HG03432 (cell line): ENCODE data around the gene OR2F2.

Experiments
- ATAC-seq: cut with Tn5 transposase; IDR thresholded peaks from one replicate; pipeline ENCODE4 v1.9.1; 2021; ENCODE audit warnings: mild to moderate bottlenecking, moderate library complexity; ENCODE audit not compliant: unreplicated experiment

The OR2F2 gene, protein sequence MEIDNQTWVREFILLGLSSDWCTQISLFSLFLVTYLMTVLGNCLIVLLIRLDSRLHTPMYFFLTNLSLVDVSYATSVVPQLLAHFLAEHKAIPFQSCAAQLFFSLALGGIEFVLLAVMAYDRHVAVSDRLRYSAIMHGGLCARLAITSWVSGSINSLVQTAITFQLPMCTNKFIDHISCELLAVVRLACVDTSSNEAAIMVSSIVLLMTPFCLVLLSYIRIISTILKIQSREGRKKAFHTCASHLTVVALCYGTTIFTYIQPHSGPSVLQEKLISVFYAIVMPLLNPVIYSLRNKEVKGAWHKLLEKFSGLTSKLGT

DNA sequence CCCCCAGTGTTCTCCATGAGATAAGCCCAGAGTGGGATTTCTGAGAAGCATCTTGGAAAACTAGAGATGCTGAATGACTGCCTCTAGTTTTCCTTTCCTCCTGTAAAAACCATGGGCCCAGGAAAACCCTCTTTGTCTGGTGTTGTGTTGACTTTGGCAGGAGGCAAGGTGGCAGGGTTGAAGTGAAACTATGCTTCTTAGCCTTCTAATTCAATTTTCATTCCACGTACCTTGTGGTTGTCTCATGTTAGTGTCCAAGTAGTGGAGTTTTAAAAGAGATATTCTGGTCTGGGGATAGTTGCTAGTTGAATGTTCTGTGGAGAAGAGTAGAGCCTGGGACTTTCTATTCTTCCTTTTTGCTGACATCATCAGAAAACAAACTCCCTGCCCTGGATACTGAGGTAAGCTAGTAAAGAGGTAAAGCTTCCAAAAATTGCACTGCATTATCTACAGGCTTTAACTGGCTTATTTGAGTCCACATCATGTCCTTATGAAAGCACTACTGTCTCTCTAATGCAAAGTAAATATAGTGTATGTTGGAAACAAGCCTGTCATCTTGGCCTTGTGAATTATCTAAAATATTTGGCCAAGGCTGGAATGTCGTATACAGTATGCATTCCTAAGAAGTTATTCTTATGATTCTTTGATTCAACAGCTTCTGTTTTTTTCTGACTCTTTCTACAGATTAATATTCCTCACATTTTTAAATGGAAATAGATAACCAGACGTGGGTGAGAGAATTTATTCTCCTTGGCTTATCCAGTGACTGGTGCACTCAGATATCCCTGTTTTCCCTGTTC is at the start of gene OR2F2:
Gene OR2F2, plus strand, starts transcription at position 708 of the 800 bp plus-strand sequence. Its CDS starts 0 bp downstream, at position 708.
- ATAC-seq, result no peak

DNA sequence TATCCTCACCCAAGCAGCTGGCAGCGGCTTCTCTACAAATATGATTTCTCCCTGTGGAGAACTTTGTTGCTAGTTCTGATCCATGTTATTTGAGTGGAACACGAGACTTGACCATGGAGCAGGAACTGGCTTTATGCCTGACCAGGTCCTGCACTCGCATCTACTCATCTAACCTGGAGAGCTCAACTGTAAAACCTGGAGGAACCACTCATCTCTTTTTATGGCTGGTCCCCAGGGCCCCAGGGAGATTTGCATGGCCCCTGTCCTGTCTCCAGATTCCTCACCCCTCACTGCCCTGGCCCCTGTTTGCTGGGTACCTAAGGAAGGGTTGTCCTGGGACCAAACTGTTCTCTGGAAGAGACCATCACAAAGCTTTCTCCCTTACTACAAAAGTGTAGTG is 49.1 kb upstream of the OR2F2 start:
- peak; percentile 40 for ATAC-seq

DNA sequence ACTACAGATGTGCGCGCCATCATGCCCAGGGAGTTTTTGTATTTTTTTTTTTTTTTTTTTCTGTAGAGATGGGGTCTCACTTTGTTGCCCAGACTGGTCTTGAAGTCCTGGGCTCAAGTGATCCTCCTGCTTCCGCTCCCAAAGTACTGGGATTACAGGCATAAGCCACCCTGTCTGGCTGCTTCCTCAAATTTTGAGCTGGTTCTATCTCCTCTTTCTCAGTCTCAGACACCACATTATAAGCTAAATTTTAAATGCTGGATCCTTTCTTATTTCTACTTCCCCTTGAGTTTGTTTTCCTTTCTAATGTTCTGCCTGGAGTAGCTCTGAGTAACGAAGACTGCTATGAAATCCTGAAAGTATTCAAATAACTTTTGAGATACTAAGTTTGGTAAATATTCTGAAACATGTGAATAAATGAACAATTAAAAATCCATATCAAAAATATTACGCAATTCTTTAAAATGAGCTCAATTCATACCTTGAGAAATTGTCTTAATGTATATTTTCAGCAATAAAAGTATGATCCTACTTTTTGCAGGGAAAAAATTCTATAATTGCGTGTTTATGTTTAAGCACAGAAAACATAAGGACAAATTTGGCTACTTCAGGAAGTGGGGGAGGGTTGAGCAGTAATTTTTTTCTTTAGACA is 48.1 kb upstream of the OR2F2 start:
- ATAC-seq, result no peak

DNA sequence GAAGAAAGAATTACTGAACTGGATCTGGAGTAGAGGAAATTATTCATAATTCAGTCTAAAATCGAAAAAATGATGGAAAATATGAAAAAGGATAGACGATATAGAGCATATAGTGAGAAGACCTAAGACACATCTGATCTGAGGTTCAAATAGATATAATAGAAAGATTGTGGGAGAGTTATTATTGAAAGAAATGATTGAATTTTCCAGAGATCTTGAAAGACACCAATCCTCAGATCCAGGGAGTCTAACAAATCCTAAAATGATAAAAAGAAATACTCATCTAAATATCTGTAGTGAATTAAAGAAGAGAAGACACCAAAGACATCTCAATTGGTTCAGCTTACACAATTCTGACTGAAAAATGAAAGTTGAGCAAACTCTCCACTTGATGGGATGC is 46.0 kb upstream of the OR2F2 start:
- no peak for ATAC-seq

DNA sequence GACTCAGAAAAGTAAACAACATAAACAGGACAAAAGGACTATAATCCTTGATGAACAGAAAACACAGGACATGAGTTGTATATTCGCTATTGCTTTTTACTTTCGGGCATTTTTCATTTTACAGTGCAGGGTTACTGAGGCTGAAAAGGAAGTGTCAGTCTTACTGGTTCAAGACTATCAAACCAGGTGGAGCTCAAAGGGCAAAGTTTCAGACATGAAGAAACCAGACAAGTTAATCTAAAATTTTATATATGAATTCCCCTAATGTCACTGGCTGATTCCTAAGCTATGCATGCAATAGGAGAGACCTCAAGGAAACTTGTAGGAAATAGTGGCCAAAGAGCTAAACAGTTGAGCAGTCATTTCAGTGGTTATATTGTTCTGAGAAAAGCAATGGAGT is 44.5 kb upstream of the OR2F2 start:
- ATAC-seq, result no peak

DNA sequence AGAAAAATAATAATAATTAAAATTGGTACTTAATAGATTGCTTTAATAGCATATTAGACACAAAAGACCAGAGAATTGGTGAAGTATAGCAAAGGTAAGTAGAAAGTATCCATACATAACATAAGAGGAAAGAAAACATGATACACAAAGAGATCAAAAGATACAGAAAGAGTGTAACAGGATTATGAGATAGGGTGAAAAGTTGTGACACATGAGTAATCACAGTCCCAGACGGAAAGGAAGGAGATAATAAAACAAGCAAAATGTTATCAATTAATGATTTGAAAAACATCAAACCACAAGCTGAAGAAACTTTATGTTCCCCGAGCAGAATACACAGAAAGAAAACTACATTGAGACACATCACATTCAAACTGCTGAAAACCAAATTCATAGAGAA is 43.6 kb upstream of the OR2F2 start:
- ATAC-seq, result no peak

DNA sequence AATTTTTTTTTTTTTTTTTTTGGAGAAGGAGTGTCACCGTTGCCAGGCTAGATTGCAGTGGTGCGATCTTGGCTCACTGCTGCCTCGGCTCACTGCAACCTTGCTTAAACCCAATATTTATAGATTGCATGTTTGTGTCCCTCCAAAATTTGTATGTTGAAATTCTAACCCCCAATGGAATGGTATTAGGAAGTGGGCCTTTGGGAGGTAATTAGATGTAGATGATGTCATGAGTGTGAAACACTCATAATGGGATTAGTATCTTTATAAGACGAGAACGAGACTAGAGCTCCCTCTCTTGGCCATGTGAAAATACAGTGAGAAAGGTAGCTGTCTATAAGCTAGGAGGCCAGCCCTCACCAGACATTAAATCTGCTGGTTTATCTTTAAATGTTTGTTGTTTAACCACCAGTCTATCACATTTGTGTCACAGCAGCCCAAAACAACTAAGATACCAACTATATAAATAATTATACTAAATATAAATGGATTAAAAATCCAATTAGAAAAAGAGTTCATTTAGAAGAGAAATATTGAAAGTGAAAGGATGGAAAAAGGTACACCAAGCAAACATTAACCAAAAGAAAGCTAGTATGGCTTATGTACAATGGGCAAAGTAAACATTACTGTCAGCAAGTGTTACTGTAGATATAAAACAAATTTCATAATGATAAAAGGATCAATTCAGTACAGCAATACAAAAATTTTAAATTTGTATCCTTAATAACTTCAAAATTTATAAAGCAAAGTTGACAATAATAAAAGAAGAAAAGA is 42.3 kb upstream of the OR2F2 start:
- peak; percentile 98 for ATAC-seq

DNA sequence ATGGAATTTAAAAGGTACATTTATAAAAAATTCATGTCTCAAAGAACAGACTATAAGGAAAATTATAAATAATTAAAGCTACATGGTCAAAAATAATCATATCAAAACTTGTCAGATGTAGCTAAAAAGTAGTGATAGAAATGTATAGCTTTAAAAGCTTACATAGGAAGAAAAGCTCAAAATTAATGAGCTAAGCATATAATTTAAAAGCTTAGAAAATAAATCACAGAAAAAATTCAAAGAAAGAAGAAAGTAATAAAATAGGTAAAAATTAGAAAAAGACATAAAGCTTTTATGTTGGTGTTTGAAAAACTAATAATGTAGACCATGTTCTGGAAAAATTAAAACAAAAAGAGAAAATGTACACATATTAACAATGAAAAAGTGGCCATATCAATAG is 38.4 kb upstream of the OR2F2 start:
- no peak for ATAC-seq

DNA sequence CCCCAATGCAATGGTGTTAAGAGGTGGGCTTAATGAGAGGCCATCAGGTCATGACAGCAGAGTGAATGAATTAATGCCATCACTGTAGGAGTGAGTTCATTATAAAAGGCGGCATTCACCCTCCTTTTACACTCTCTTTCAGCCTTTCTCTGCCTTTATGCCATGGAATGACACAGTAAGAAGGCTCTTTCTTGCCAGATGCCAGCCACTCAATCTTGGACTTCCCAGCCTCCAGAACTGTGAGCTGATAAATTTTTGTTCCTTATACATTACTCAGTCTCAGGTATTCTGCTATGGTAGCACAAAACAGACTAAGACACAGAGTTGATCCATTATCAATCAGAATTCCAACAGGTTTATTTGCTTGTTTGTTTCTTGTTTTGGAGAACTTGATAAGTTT is 36.2 kb upstream of the OR2F2 start:
- ATAC-seq, result no peak

DNA sequence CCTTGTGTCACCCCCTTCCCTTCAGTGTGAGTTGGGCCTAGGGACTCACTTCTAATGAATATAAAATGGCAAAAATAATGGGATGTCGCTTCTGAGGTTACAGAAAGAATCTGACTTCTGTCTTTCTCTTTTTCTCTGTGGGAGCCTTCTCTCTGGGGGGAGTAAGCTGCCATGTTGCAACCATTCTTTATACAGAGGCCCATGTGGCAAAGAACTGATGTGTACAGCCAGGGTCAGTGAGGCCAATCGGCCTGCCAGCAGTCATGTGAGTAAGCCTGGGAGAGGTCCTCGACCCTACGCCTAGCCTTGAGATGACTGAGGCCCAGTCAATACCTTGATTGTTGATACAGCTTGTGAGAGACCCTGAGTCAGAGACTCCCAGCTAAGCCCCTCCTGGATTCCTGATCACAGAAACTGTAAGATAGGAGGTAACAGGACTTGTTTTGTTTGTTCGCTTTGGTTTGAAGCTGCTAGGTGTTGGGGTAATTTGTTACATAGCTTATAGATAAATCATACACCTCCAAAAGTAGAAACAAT is 34.7 kb upstream of the OR2F2 start:
- no peak for ATAC-seq

DNA sequence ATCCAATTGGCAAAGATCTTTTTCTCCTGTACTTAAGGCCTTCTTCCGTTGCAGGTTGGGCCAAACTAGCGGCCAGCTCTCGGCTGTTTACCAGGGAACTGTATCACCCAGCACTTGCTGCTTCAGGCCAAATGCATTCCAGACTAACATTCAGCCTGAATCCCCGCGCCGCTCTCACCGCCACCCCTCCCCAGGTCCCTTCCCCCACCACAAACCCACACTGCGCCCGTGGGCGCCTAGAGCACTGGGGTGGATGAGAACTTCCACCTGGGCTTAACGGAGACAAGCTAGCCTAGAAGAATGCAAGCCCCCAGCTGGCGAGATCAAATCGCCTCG is 33.7 kb upstream of the OR2F2 start:
- no peak for ATAC-seq

DNA sequence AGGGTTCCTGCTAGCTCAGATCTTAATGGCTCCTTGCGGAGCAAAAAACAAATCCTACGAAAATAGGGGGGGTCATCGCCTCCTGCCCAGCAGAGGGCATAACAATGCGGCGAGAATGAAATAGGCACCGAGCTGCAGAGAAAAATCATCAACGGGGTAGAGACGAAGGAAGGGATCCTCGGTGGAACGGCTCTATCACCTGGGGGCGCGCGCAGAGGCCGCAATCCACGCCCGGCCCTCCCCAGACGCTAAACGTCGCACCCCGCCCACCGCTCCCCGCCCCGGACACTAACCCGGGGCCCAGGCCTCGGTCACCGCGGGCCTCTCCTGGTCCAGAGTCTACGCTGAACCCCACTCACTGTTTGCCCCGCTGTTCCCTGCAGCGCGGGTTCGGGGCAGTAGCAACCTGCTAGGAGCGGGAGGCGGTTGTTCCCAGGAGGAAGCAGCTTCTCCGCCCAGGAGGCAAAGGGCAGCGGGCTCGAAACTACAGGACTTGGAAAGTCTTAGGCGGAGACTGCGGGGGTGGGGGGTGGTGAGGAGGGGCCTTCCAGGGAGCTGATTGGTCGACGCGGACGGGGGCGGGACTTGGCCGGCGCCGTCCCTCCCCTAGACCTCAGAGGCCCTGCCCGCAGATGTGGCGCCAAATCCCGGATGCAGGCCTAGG is 33.2 kb upstream of the OR2F2 start, which contains the start of gene TCAF1:
Gene TCAF1, minus strand, starts transcription at position 509 of the 664 bp plus-strand sequence. CDS start 25,568 bp downstream, outside the sequence.
- peak; percentile 95 for ATAC-seq

DNA sequence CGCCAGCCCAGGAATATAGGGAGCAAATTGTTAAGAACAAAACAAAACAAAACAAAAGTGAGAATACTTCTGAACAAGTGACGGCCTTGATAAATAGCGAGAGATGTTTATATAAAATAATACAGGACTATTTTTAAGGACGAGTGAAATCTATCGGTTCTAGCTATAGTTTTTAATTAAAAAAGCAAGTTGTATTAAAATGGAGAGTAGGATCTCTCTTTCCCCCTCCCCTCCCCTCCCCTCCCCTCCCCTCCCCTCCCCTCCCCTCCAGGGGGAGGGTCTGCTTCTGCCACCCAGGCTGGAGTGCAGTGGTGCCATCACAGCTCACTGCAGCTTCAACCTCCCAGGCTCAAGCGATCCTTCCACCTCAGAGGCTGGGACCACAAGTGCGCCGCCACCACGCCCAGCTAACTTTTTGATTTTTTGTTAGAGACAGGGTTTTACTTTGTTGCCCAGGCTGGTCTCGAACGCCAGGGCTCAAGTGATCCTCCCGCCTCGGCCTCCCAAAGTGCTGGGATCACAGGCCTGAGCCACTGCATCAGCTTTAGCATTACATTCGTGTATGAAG is 32.6 kb upstream of the OR2F2 start:
- ATAC-seq, result no peak

DNA sequence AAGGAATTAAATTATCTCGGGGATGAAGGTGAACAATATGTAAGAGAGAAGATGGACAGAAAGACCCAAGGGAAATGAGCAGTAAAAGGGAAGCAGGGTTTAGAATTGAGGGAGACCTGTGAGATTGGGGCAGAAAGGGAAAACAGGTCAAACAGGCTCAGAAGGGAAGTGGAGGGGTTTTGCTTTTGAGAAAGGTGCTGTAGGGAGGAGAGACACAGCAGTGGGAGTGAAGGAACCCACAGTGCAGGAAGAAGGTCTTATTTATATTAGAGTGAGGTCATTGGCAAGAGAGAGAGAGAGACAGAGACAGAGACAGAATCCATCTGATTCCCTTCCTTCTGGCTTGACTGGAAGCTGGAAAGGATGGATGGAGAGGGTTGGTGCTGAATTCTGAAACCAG is 29.5 kb upstream of the OR2F2 start:
- no peak for ATAC-seq

DNA sequence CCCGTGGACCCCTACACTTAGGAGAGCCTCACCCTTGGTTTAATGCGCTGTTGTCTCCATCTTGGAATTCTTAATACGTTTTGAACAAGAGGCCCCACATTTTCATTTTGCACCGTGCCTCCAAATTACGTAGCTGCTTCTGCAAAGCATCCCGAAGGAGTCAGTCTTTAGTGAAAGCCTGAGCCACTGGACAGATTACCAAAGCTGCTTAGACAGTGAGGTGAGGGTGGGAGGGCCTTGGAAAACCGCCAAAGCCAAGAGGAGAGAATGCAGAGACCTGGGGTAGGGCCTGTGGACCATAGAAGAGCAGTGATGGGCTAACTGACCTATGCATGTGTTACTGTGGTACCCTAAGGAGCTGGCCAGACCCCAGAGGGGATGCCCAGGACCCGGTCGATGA is 28.9 kb upstream of the OR2F2 start:
- no peak for ATAC-seq

DNA sequence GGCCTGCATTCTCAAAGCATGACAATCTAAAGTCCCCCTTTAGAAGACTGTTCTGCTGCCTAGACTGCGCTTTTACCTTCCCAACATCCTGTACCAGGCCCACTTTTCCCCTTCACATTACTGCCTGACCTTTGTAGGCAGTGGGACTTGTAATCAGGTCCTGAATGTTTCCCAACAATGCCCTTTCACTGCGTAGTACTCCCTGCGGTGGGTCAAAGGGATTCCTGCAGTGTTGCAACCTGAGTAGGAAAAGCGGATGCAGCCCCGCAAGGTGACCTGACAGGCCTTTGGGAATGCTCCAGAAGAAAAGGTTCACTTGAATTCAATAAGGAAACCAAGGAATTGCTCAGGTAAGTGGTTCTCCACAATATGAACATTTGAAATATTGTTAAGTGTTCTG is 28.1 kb upstream of the OR2F2 start:
- no peak for ATAC-seq

DNA sequence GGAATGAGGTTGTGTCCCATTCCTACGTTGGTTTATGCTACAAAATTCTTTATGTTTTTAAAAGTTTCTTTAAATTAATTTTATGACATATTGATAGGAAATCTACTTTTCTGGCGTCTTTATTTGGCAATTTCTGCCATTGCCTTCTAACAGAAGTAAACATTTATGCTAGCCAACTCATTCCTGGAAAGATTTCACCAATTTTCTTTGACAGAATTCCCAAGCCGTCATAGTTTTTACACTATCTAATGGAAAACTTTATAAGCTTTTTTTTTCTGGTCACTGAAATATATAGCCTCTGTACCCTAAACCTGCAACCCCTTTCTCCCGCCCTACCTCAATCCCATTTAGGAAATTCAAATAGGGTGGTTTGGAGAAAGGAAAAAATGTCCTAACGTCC is 26.9 kb upstream of the OR2F2 start:
- ATAC-seq, result no peak

DNA sequence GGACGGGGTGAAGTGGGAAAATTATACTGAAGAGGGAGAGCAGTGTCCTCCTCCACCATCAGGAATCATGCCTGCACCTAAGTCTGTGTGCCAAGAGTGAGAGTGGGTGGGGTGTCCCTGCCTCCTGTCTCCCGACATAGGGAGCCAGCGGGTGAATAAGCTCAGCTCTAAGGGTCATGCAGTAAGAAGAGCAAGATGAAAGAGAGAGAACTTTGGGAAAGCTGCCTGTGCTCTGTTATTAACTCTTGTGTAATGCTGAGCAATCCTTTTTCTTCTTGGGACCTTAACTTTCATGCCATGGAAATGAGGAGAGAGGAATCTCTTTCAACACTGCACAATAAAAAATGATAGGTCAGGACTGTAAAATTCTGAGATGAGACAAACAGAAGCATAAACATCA is 25.2 kb upstream of the OR2F2 start:
- no peak for ATAC-seq

DNA sequence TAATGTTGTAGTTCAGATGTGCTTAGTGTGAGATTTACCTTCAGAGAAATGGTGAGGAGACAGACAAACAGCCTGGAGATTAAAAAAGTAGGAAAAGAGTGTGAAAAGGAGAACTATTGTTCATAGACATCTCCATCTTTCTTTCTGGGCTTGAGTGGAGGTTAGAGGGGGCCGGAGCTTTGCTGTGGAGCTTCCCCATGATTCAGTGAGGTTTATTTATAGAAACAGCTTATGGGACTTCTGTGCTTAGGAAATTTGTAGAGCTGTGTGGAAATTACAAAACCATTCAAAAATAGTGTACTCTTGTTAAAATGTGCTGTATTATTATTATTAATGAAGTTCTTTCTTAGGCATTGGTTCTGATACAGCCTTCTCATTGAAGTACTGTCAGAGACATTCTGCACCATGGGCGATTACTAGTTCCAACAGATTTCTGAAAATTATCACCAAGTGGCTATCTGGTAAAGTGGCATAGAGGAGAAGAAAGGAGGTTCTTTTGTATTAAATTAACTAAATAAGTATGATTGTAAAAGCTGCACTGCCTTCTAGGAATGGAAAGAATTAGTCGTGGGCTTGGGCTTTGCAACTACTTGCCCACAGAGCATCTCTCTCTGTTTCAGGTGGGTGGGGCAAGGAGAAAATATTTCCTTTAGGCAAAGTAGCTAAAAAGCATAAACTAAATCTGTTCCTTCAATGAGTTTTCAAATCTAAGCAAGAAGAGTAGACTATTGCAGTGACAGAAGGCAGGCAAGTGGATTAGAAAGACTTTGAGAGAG is 24.4 kb upstream of the OR2F2 start:
- ATAC-seq, result no peak
